Measurements from ENCODE around the gene FAM222A.

Gene FAM222A

GRCh38 chr12:109752117-109753053 lies 38.8 kb downstream of the FAM222A start:
- H3K27ac ChIP-seq, result no peak overlapping the region
- no peak overlapping the region for H3K4me3 ChIP-seq

GRCh38 chr12:109753054-109753401 lies 39.4 kb downstream of the FAM222A start:
- Histone ChIP-seq H3K4me3 (no peak overlapping the region), H3K27ac (no peak overlapping the region)

- H3K4me3 ChIP-seq, result no peak overlapping the region
- H3K27ac ChIP-seq, result no peak overlapping the region
These were observed 40.3 kb downstream of the FAM222A start for GRCh38 chr12:109753959-109754358.

- H3K4me3 ChIP-seq, result no peak overlapping the region
- no peak overlapping the region for H3K27ac ChIP-seq
These were observed 42.8 kb downstream of the FAM222A start for GRCh38 chr12:109756457-109756856.

- H3K27ac ChIP-seq, result no peak overlapping the region
- H3K4me3 ChIP-seq, result no peak overlapping the region
These were observed 44.1 kb downstream of the FAM222A start for GRCh38 chr12:109757671-109758265.

- H3K4me3 ChIP-seq, result no peak overlapping the region
- no peak overlapping the region for H3K27ac ChIP-seq
These were observed 45.1 kb downstream of the FAM222A start for GRCh38 chr12:109758426-109759420.

GRCh38 chr12:109759595-109759994 lies 46.0 kb downstream of the FAM222A start:
- Histone ChIP-seq H3K4me3 (no peak overlapping the region), H3K27ac (no peak overlapping the region)

GRCh38 chr12:109760031-109760929 lies 46.7 kb downstream of the FAM222A start:
- no peak overlapping the region for H3K4me3 ChIP-seq
- no peak overlapping the region for H3K27ac ChIP-seq

GRCh38 chr12:109760930-109761921 lies 47.6 kb downstream of the FAM222A start:
- H3K4me3 ChIP-seq, result no peak overlapping the region
- no peak overlapping the region for H3K27ac ChIP-seq

- H3K4me3 ChIP-seq, result no peak overlapping the region
- H3K27ac ChIP-seq, result no peak overlapping the region
These were observed 48.5 kb downstream of the FAM222A start for GRCh38 chr12:109762071-109762672.

- Histone ChIP-seq H3K4me3 (no peak overlapping the region), H3K27ac (no peak overlapping the region)
These were observed 49.1 kb downstream of the FAM222A start for GRCh38 chr12:109762673-109763191.

GRCh38 chr12:109763201-109763841 lies 49.7 kb downstream of the FAM222A start:
- Histone ChIP-seq H3K27ac (no peak overlapping the region), H3K4me3 (no peak overlapping the region)

- Histone ChIP-seq H3K4me3 (no peak overlapping the region), H3K27ac (no peak overlapping the region)
These were observed 50.5 kb downstream of the FAM222A start for GRCh38 chr12:109764123-109764522.

- H3K4me3 ChIP-seq, result no peak overlapping the region
- H3K27ac ChIP-seq, result no peak overlapping the region
These were observed 51.3 kb downstream of the FAM222A start for GRCh38 chr12:109764776-109765445.

GRCh38 chr12:109765446-109765810 lies 51.8 kb downstream of the FAM222A start:
- no peak overlapping the region for H3K27ac ChIP-seq
- no peak overlapping the region for H3K4me3 ChIP-seq

GRCh38 chr12:109766251-109766778 lies 52.7 kb downstream of the FAM222A start:
- Histone ChIP-seq H3K27ac (no peak overlapping the region), H3K4me3 (no peak overlapping the region)
